SK-N-SH treated with all-trans-retinoic acid at 6 μM for 48 hours (cell line): ENCODE measurements around the gene FAM209B.
"Not testable (repeated sequence)": the region's sequence is repeated elsewhere in the genome, so short reads cannot be mapped to it uniquely, and the experiment has no call there.

Experiments
- ATAC-seq: fragments of 200-7000 bp; cut with Tn5 transposase; 3 replicates; pipeline ENCODE4 v1.9.1; 2020; ENCODE audit warnings: mild to moderate bottlenecking, moderate library complexity
- ARNTL ChIP-seq: fragments of 450-650 bp; formaldehyde crosslinking; IDR thresholded peaks from 2 replicates; pipeline ENCODE4 v1.5.0; 2020; ENCODE audit warnings: low read depth, mild to moderate bottlenecking, moderate library complexity, borderline replicate concordance
- BACH2 ChIP-seq: fragments of 250-450 bp; sonication (Bioruptor Pico); IDR thresholded peaks from 2 replicates; pipeline ENCODE4 v1.9.0; 2021; ENCODE audit warnings: mild to moderate bottlenecking, borderline replicate concordance
- CREB5 ChIP-seq: fragments of 250-450 bp; sonication (Bioruptor Pico); IDR thresholded peaks from 2 replicates; pipeline ENCODE4 v1.5.1; 2020; ENCODE audit warnings: low read depth, mild to moderate bottlenecking, moderate library complexity
- CSDC2 ChIP-seq: fragments of 250-450 bp; sonication (Bioruptor Pico); IDR thresholded peaks from 2 replicates; pipeline ENCODE4 v1.5.0; 2020; ENCODE audit warnings: mild to moderate bottlenecking, moderate library complexity
- CSRNP3 ChIP-seq: fragments of 250-450 bp; sonication (Bioruptor Pico); IDR thresholded peaks from 2 replicates; pipeline ENCODE4 v1.5.1; 2021; ENCODE audit warnings: mild to moderate bottlenecking, moderate library complexity
- GLIS3 ChIP-seq: fragments of 250-450 bp; sonication (Bioruptor Pico); IDR thresholded peaks from 2 replicates; pipeline ENCODE4 v1.5.0; 2020; ENCODE audit warnings: mild to moderate bottlenecking, moderate library complexity
- OSR1 ChIP-seq: fragments of 250-450 bp; sonication (Bioruptor Pico); IDR thresholded peaks from 2 replicates; pipeline ENCODE4 v1.8.0; 2022; ENCODE audit warnings: moderate library complexity, mild to moderate bottlenecking, inconsistent platforms
- PATZ1 ChIP-seq: fragments of 250-450 bp; sonication (Bioruptor Pico); IDR thresholded peaks from 2 replicates; pipeline ENCODE4 v1.8.0; 2020; ENCODE audit warnings: mild to moderate bottlenecking, moderate library complexity, borderline replicate concordance
- POU6F1 ChIP-seq: fragments of 250-450 bp; sonication (Bioruptor Pico); IDR thresholded peaks from 2 replicates; pipeline ENCODE4 v1.8.0; 2021; ENCODE audit warnings: low read depth, mild to moderate bottlenecking, moderate library complexity, borderline replicate concordance
- PPARA ChIP-seq: fragments of 250-450 bp; sonication (Bioruptor Pico); IDR thresholded peaks from 2 replicates; pipeline ENCODE4 v1.5.0; 2020; ENCODE audit warnings: mild to moderate bottlenecking, borderline replicate concordance
- RARB ChIP-seq: fragments of 250-450 bp; sonication (Bioruptor Pico); IDR thresholded peaks from 2 replicates; pipeline ENCODE4 v1.8.0; 2021; ENCODE audit warnings: mild to moderate bottlenecking, moderate library complexity
- SNAI2 ChIP-seq: fragments of 250-450 bp; sonication (Bioruptor Pico); IDR thresholded peaks from 2 replicates; pipeline ENCODE4 v1.5.0; 2020; ENCODE audit warnings: mild to moderate bottlenecking, moderate library complexity
- TCF4 ChIP-seq: fragments of 250-450 bp; sonication (Bioruptor Pico); IDR thresholded peaks from 2 replicates; pipeline ENCODE4 v1.8.0; 2021; ENCODE audit warnings: mild to moderate bottlenecking, moderate library complexity, borderline replicate concordance
- TOX ChIP-seq: fragments of 250-450 bp; sonication (Bioruptor Pico); IDR thresholded peaks from 2 replicates; pipeline ENCODE4 v1.8.0; 2021; ENCODE audit warnings: mild to moderate bottlenecking, moderate library complexity, borderline replicate concordance
- ZC3H10 ChIP-seq: fragments of 250-450 bp; sonication (Bioruptor Pico); IDR thresholded peaks from 2 replicates; pipeline ENCODE4 v1.5.1; 2021; ENCODE audit warnings: mild to moderate bottlenecking, moderate library complexity
- ZFP3 ChIP-seq: fragments of 250-450 bp; sonication (Bioruptor Pico); IDR thresholded peaks from 2 replicates; pipeline ENCODE4 v1.5.0; 2020; ENCODE audit warnings: mild to moderate bottlenecking, moderate library complexity
- ZFP30 ChIP-seq: fragments of 450-650 bp; formaldehyde crosslinking; IDR thresholded peaks from 2 replicates; pipeline ENCODE4 v1.5.0; 2022; ENCODE audit warnings: mild to moderate bottlenecking, moderate library complexity
- ZNF565 ChIP-seq: fragments of 450-650 bp; formaldehyde crosslinking; conservative IDR thresholded peaks from 2 replicates; pipeline ENCODE4 v1.5.0; 2020; ENCODE audit warnings: low read depth, mild to moderate bottlenecking, moderate library complexity
- ZNF70 ChIP-seq: fragments of 450-650 bp; formaldehyde crosslinking; IDR thresholded peaks from 2 replicates; pipeline ENCODE4 v1.5.0; 2020; ENCODE audit warnings: mild to moderate bottlenecking, moderate library complexity
- ZNF8 ChIP-seq: fragments of 450-650 bp; formaldehyde crosslinking; IDR thresholded peaks from 2 replicates; pipeline ENCODE4 v1.5.0; 2020; ENCODE audit warnings: mild to moderate bottlenecking, moderate library complexity

FAM209B gene

GRCh38 chr20:56518721-56519398 is 14.2 kb upstream of the FAM209B start:
- TF ChIP-seq CREB5 (CRISPR knock-in tag) (no peak), ZNF70 (CRISPR knock-in tag) (no peak), ZFP30 (CRISPR knock-in tag) (no peak), PPARA (CRISPR knock-in tag) (no peak), ZNF565 (CRISPR knock-in tag) (no peak), ZC3H10 (CRISPR knock-in tag) (no peak), CSRNP3 (CRISPR knock-in tag) (no peak), BACH2 (CRISPR knock-in tag) (no peak), TOX (no peak), ARNTL (CRISPR knock-in tag) (no peak), RARB (CRISPR knock-in tag) (no peak), PATZ1 (CRISPR knock-in tag) (no peak)
- ATAC-seq, result no peak

GRCh38 chr20:56519551-56519950 is 13.5 kb upstream of the FAM209B start:
- no peak for ATAC-seq
- no peak for TF ChIP-seq ZNF8

- ATAC-seq, result no peak
- no peak for TF ChIP-seq PPARA (CRISPR knock-in tag)
- TF ChIP-seq SNAI2, result no peak
- no peak for TF ChIP-seq ZFP30 (CRISPR knock-in tag)
- TF ChIP-seq TCF4 (CRISPR knock-in tag), result no peak
- TF ChIP-seq GLIS3 (CRISPR knock-in tag), result no peak
- no peak for TF ChIP-seq POU6F1 (CRISPR knock-in tag)
- no peak for TF ChIP-seq ZFP3 (CRISPR knock-in tag)
These were observed 12.9 kb upstream of the FAM209B start for GRCh38 chr20:56520180-56520579.

GRCh38 chr20:56520746-56521354 is 12.2 kb upstream of the FAM209B start:
- not testable (repeated sequence) for ATAC-seq

GRCh38 chr20:56522311-56522710 is 10.7 kb upstream of the FAM209B start:
- ATAC-seq, result peak; percentile 39
- TF ChIP-seq SNAI2 (no peak), BACH2 (CRISPR knock-in tag) (no peak), ZC3H10 (CRISPR knock-in tag) (no peak), OSR1 (CRISPR knock-in tag) (no peak), CSDC2 (CRISPR knock-in tag) (no peak), GLIS3 (CRISPR knock-in tag) (no peak), CREB5 (CRISPR knock-in tag) (no peak), ZNF565 (CRISPR knock-in tag) (no peak), ARNTL (CRISPR knock-in tag) (no peak), CSRNP3 (CRISPR knock-in tag) (no peak), PATZ1 (CRISPR knock-in tag) (no peak), ZNF8 (no peak), RARB (CRISPR knock-in tag) (no peak), ZFP30 (CRISPR knock-in tag) (no peak)
